HK-2 (cell line): ENCODE results near the gene EIF5A2.
"Not testable (repeated sequence)": the region's sequence is repeated elsewhere in the genome, so short reads cannot be mapped to it uniquely, and the experiment has no call there.

Source experiments
- DNase-seq: peaks from one replicate; pipeline ENCODE4 v3.0.0-alpha.2; 2018; ENCODE audit not compliant: unreplicated experiment

The EIF5A2 gene

DNA sequence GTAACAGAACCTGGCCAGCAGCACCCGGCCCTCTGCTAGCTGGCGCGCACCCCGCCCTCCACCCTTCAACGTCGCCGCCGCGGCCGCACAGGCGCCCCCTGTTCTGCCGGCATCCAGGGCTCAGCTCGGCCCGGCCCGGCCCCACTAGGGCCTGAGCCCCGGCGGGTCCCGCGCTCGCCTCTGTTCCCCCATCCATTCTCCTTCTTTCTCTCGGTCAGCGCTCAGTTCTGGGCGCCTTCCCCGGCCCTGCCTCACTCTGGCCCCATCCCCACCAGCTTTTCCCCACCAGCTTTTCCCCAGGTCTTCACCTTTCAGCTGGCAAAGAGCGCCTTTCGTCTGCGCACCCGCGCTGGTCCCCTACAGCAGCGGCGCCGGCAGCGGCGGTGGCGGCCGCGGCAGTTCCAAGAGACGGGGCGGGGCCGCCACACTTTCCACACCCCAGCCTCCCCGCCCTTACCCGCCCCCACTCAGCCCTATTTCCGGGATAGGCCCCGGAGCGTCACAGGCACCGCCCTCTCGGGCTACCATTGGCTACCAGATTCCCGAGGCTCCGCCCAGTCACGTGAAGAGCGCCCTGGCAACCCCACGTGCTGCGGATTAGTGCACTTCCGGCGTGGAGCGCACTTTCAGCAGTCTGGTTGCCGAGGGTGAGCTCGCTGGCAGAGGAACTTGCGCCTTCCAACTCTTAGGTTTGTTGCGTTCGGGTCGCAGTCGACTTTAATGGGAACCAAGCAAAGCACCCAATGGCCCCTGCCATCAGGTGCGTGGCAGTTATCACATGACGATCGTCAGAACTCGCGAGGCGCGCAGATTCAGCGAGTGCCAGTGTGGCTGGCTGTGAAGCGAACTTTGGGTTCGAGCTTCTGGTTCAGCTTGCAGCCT is at the start of gene EIF5A2:
EIF5A2 (minus strand) TSS at position 403 of the 882 bp plus-strand sequence. CDS start 831 bp downstream, outside the sequence.
- peak; percentile 97 for DNase-seq

GRCh38 chr3:170956647-170957046 is 48.2 kb upstream of the EIF5A2 start:
- no peak for DNase-seq

GRCh38 chr3:170953736-170954135 is 45.3 kb upstream of the EIF5A2 start:
- DNase-seq, result no peak

DNA sequence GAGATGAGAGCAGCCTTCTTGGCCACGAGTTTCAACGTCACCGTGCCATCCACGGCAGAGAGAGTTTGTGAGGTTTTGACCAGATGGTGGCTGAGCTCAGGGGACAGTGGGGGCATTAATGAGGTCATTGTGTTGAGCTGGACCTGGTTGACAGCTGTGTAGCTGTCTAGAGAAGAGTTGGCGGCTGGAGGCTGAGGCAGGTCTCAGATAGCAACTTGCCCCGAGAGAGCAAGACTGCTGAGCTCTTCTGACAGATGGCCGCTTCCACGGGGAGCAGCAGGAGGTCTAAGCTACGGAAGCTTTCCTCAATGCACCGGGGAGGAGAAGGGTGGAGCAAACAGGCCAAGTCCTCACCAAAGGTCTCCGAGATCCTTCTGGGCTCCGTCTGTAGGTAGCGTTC is 44.8 kb upstream of the EIF5A2 start:
- no peak for DNase-seq

DNA sequence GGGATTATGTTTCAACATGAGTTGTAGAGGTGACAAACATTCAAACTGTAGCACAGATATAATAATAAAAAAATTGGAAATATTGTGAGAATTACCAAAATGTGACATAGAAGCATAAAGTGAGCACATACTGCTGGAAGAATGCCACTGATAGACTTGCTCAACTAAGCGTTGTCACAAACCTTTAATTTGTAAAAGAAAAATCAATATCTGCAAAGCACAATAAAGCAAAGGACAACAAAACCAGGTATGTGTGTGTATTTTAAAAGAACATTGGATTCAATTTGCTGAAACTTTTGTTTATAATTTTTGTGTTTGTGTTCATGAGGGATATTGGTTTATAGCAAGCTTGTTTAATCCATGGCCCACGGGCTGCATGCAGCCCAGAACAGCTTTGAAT is 40.8 kb upstream of the EIF5A2 start:
- DNase-seq, result no peak

- DNase-seq, result no peak
Measured at GRCh38 chr3:170947018-170947769, 38.8 kb upstream of the EIF5A2 start.

DNA sequence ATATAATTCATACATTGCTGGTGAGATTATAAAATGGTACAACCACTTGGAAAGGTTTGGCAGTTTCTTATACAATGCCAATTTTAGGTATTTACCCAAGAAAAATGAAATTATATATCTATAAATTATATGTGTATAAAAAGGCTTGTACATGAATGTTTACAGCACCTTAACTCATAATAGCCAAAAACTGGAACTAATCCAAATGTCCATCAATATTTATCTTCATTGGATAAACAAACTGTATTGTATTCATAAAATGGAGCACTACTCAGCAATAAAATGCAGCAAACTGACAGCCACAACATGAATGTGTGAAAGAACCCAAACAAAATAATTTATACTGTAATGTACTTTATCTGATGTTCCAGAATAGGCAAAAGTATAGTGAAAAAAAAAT is 33.6 kb upstream of the EIF5A2 start:
- no peak for DNase-seq

DNA sequence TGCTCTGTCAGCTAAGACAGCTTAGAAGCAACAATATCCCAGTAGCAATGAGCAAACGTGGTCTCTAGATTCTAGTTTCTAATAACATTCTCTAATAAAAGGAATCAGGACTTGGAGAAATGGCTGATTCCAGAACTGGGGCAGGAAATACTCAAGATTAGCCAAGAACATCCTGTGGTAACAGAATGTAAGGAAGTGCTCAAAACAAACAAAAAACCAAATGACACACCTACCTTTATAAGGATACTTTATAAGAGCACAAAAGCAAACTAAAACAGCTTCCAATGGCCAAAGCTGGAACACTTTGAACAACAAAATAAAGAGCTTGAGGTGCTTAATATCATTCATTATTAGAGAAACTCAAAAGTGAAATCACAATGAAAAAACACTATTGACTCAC is 33.1 kb upstream of the EIF5A2 start:
- DNase-seq, result no peak

DNA sequence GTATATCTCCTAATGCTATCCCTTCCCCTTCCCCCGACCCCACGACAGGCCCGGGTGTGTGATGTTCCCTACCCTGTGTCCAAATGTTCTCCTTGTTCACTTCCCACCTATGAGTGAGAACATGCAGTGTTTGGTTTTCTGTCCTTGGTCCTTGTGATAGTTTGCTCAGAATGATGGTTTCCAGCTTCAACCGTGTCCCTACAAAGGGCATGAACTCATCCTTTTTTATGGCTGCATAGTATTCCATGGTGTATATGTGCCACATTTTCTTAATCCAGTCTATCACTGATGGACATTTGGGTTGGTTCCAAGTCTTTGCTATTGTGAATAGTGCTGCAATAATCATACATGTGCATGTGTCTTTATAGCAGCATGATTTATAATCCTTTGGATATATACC is 24.6 kb upstream of the EIF5A2 start:
- not testable (repeated sequence) for DNase-seq

GRCh38 chr3:170923553-170923952 is 15.1 kb upstream of the EIF5A2 start:
- not testable (repeated sequence) for DNase-seq

- no peak for DNase-seq
Measured at GRCh38 chr3:170918715-170919114, 10.3 kb upstream of the EIF5A2 start.

GRCh38 chr3:170914690-170915089 is 6.3 kb upstream of the EIF5A2 start:
- no peak for DNase-seq

GRCh38 chr3:170914212-170914611 is 5.8 kb upstream of the EIF5A2 start:
- no peak for DNase-seq

DNA sequence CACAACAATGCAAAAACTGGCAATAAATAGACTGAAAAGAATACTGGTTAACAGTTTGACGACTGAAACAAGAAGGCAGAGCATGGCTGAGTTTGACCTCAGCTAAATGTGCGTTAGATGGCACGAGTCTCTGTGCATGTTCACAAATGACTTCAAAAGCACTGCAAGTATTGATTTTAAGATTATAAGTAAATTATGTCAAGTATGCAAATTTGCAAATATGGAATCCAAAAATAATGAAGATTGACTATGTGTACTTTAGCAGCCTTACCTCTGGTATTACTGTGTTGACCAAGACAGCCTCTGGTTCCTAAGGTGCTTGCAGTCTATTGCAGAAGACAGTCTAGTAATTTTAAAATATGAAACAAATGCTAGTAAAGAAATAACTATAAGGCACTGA is 2.6 kb upstream of the EIF5A2 start:
- DNase-seq, result no peak

DNA sequence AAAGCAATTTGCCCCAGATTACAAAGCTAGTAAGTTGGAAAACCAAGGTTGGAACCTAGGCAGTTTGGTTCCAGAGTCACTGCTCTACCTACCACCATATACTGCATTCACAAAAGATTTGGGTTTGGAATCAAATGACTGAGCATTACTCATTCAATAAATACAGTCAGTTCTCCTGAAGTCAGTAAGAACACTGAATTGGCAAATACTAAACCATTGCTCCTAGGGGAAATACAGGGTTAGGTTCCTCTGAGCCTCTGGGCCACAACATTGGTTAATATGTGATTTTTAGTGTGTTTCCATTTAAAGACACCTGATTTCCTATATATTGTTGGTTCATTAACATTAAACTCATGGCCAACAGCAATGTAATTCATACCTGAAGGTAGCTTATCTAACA is 2.1 kb upstream of the EIF5A2 start:
- DNase-seq, result no peak

GRCh38 chr3:170909129-170909903 is 879 bp upstream of the EIF5A2 start:
- DNase-seq, result peak; percentile 9

- DNase-seq, result peak; percentile 30
Measured at GRCh38 chr3:170907637-170908234, 701 bp downstream of the EIF5A2 start.

DNA sequence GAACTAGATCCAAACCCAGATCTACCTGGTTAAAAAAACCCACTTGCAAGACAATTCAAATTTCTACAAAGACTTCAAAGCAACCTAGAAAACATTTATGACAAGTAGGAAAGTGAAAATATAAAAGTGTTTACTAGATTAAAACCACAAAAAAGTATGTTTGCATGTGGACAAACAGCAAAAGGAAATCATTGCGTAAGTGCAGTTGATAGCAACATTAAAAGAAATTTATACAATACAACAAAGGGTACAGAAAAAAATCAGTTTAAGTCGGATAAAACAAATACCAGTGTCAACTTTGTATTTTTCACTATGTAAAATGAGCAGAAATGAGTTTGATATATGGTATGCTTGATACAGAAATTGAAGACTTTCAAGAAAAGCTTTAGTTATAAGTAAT is 2.6 kb downstream of the EIF5A2 start:
- no peak for DNase-seq

DNA sequence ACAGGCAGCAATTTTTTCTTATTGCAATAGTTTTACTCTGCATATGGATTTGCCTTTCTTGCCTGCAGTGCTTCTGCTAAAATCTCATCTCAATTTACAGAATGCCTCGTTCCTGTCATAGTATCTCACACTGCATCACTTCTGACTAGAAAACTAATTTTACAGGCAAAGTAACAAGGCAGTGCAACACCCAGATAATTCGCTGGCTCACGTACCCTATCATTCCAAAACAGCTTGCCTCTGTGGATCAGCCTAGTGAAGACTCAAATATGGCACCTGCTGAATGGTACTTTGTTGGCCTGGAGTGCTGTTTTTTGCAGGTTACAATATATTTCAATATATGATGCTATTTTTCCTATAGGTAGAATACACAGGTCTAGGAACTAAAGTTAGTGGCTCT is 5.3 kb downstream of the EIF5A2 start:
- no peak for DNase-seq

- no peak for DNase-seq
Measured at GRCh38 chr3:170899455-170899854, 9.0 kb downstream of the EIF5A2 start.

DNA sequence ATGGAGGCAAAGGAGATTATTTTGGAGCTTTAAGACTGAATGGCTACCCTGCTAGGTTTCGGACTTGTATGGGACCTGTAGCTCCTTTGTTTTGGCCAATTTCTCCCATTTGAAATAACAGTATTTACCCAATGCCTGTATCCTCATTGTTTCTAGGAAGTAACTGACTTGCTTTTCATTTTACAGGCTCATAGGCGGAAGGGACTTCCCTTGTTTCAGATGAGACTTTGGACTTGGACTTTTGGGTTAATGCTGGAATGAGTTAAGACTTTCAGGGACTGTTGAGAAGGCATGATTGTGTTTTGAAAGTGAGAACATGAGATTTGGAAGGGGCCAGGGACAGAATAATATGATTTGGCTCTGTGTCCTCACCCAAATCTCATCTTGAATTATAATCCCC is 10.5 kb downstream of the EIF5A2 start:
- no peak for DNase-seq

GRCh38 chr3:170897199-170897598 is 11.2 kb downstream of the EIF5A2 start:
- not testable (repeated sequence) for DNase-seq
